Activated naive CD4-positive, alpha-beta T cell treated with anti-CD3 and anti-CD28 coated beads, Interleukin-2, amount 50 U/mL, for 24 hours (primary cell): Measurements from ENCODE around the gene GABRA4.

Experiments used
- H3K27ac Mint-ChIP-seq: one replicate; pipeline ENCODE4 v1.8.0; 2021; ENCODE audit warnings: mild to moderate bottlenecking, mixed read lengths
- H3K27me3 Mint-ChIP-seq: one replicate; pipeline ENCODE4 v1.8.0; 2021; ENCODE audit warnings: mixed read lengths
- H3K36me3 Mint-ChIP-seq: one replicate; pipeline ENCODE4 v1.8.0; 2021; ENCODE audit warnings: mixed read lengths
- H3K4me1 Mint-ChIP-seq: one replicate; pipeline ENCODE4 v1.8.0; 2021; ENCODE audit warnings: mixed read lengths
- H3K4me3 Mint-ChIP-seq: one replicate; pipeline ENCODE4 v1.8.0; 2021; ENCODE audit warnings: mild to moderate bottlenecking, mixed read lengths
- H3K9me3 Mint-ChIP-seq: one replicate; pipeline ENCODE4 v1.8.0; 2021; ENCODE audit warnings: mixed read lengths

GABRA4 gene

GRCh38 chr4:46955601-46956000, 37.8 kb downstream of the GABRA4 start:
- Mint-ChIP-seq H3K4me3 (no peak overlapping the region), H3K4me1 (no peaks in the 10 kb centered on the region), H3K36me3 (no peaks in the 10 kb centered on the region), H3K27ac (no peak overlapping the region), H3K27me3 (peaks cover 4% of the 10 kb centered on the region), H3K9me3 (no peaks in the 10 kb centered on the region)

GRCh38 chr4:46954643-46955042, 38.7 kb downstream of the GABRA4 start:
- Mint-ChIP-seq H3K4me1 (no peaks in the 10 kb centered on the region), H3K27me3 (peaks cover 4% of the 10 kb centered on the region), H3K36me3 (no peaks in the 10 kb centered on the region), H3K9me3 (no peaks in the 10 kb centered on the region), H3K4me3 (no peak overlapping the region), H3K27ac (no peak overlapping the region)

- no peak overlapping the region for H3K4me3 Mint-ChIP-seq
- no peaks in the 10 kb centered on the region for H3K4me1 Mint-ChIP-seq
- H3K36me3 Mint-ChIP-seq, result no peaks in the 10 kb centered on the region
These were observed 39.8 kb downstream of the GABRA4 start for GRCh38 chr4:46953564-46953963.

GRCh38 chr4:46952451-46952850, 40.9 kb downstream of the GABRA4 start:
- H3K27me3 Mint-ChIP-seq, result peaks cover 2% of the 10 kb centered on the region
- no peaks in the 10 kb centered on the region for H3K9me3 Mint-ChIP-seq
- no peaks in the 10 kb centered on the region for H3K36me3 Mint-ChIP-seq
- no peaks in the 10 kb centered on the region for H3K4me1 Mint-ChIP-seq
- no peak overlapping the region for H3K27ac Mint-ChIP-seq
- no peak overlapping the region for H3K4me3 Mint-ChIP-seq

More at GRCh38 chr4:46953564-46953963, 39.8 kb downstream of the GABRA4 start:
- Mint-ChIP-seq H3K27ac (no peak overlapping the region), H3K9me3 (no peaks in the 10 kb centered on the region), H3K27me3 (peaks cover 2% of the 10 kb centered on the region)

- no peaks in the 10 kb centered on the region for H3K36me3 Mint-ChIP-seq
- H3K4me1 Mint-ChIP-seq, result no peaks in the 10 kb centered on the region
- no peak overlapping the region for H3K27ac Mint-ChIP-seq
- H3K27me3 Mint-ChIP-seq, result peaks cover 2% of the 10 kb centered on the region
- no peaks in the 10 kb centered on the region for H3K9me3 Mint-ChIP-seq
- H3K4me3 Mint-ChIP-seq, result no peak overlapping the region
These were observed 42.6 kb downstream of the GABRA4 start for GRCh38 chr4:46950826-46951225.

GRCh38 chr4:46949822-46950221, 43.6 kb downstream of the GABRA4 start:
- no peak overlapping the region for H3K4me3 Mint-ChIP-seq
- no peaks in the 10 kb centered on the region for H3K4me1 Mint-ChIP-seq
- no peak overlapping the region for H3K27ac Mint-ChIP-seq
- H3K9me3 Mint-ChIP-seq, result no peaks in the 10 kb centered on the region
- peaks cover 2% of the 10 kb centered on the region for H3K27me3 Mint-ChIP-seq
- H3K36me3 Mint-ChIP-seq, result no peaks in the 10 kb centered on the region

- Mint-ChIP-seq H3K27ac (no peak overlapping the region), H3K36me3 (no peaks in the 10 kb centered on the region), H3K4me3 (no peak overlapping the region), H3K9me3 (no peaks in the 10 kb centered on the region), H3K27me3 (no peaks in the 10 kb centered on the region), H3K4me1 (no peaks in the 10 kb centered on the region)
These were observed 45.8 kb downstream of the GABRA4 start for GRCh38 chr4:46947541-46947940.

- no peaks in the 10 kb centered on the region for H3K27me3 Mint-ChIP-seq
- H3K27ac Mint-ChIP-seq, result no peak overlapping the region
- H3K36me3 Mint-ChIP-seq, result no peaks in the 10 kb centered on the region
- H3K4me1 Mint-ChIP-seq, result no peaks in the 10 kb centered on the region
- no peaks in the 10 kb centered on the region for H3K9me3 Mint-ChIP-seq
- no peak overlapping the region for H3K4me3 Mint-ChIP-seq
These were observed 46.4 kb downstream of the GABRA4 start for GRCh38 chr4:46946919-46947536.

- Mint-ChIP-seq H3K4me1 (no peaks in the 10 kb centered on the region), H3K36me3 (no peaks in the 10 kb centered on the region), H3K27ac (no peak overlapping the region), H3K27me3 (no peaks in the 10 kb centered on the region), H3K9me3 (no peaks in the 10 kb centered on the region), H3K4me3 (no peak overlapping the region)
These were observed 48.3 kb downstream of the GABRA4 start for GRCh38 chr4:46945062-46945461.

- Mint-ChIP-seq H3K9me3 (no peaks in the 10 kb centered on the region), H3K27ac (no peak overlapping the region), H3K4me3 (no peak overlapping the region)
These were observed 49.0 kb downstream of the GABRA4 start for GRCh38 chr4:46944345-46944744.

GRCh38 chr4:46937493-46937892, 55.9 kb downstream of the GABRA4 start:
- Mint-ChIP-seq H3K27ac (no peak overlapping the region), H3K9me3 (no peaks in the 10 kb centered on the region), H3K27me3 (no peaks in the 10 kb centered on the region), H3K4me3 (no peak overlapping the region), H3K4me1 (no peaks in the 10 kb centered on the region), H3K36me3 (no peaks in the 10 kb centered on the region)

More at GRCh38 chr4:46944345-46944744, 49.0 kb downstream of the GABRA4 start:
- H3K27me3 Mint-ChIP-seq, result no peaks in the 10 kb centered on the region
- H3K4me1 Mint-ChIP-seq, result no peaks in the 10 kb centered on the region
- no peaks in the 10 kb centered on the region for H3K36me3 Mint-ChIP-seq

- Mint-ChIP-seq H3K36me3 (no peaks in the 10 kb centered on the region), H3K4me3 (no peak overlapping the region), H3K27ac (no peak overlapping the region), H3K4me1 (no peaks in the 10 kb centered on the region), H3K27me3 (no peaks in the 10 kb centered on the region), H3K9me3 (no peaks in the 10 kb centered on the region)
These were observed 58.7 kb downstream of the GABRA4 start for GRCh38 chr4:46934726-46935125.

GRCh38 chr4:46933686-46934085, 59.7 kb downstream of the GABRA4 start:
- Mint-ChIP-seq H3K27ac (no peak overlapping the region), H3K27me3 (no peaks in the 10 kb centered on the region), H3K9me3 (no peaks in the 10 kb centered on the region), H3K4me1 (no peaks in the 10 kb centered on the region), H3K4me3 (no peak overlapping the region), H3K36me3 (no peaks in the 10 kb centered on the region)

GRCh38 chr4:46931981-46932380, 61.4 kb downstream of the GABRA4 start:
- H3K4me1 Mint-ChIP-seq, result no peaks in the 10 kb centered on the region
- peaks cover 1% of the 10 kb centered on the region for H3K27me3 Mint-ChIP-seq
- H3K27ac Mint-ChIP-seq, result no peak overlapping the region
- H3K9me3 Mint-ChIP-seq, result no peaks in the 10 kb centered on the region
- no peaks in the 10 kb centered on the region for H3K36me3 Mint-ChIP-seq
- no peak overlapping the region for H3K4me3 Mint-ChIP-seq

GRCh38 chr4:46930891-46931290, 62.5 kb downstream of the GABRA4 start:
- Mint-ChIP-seq H3K4me3 (no peak overlapping the region), H3K4me1 (no peaks in the 10 kb centered on the region), H3K27ac (no peak overlapping the region), H3K9me3 (no peaks in the 10 kb centered on the region), H3K36me3 (no peaks in the 10 kb centered on the region), H3K27me3 (peaks cover 1% of the 10 kb centered on the region)

GRCh38 chr4:46927201-46927600, 66.2 kb downstream of the GABRA4 start:
- Mint-ChIP-seq H3K9me3 (no peaks in the 10 kb centered on the region), H3K4me3 (no peak overlapping the region), H3K27me3 (peaks cover 3% of the 10 kb centered on the region), H3K4me1 (no peaks in the 10 kb centered on the region), H3K36me3 (no peaks in the 10 kb centered on the region), H3K27ac (no peak overlapping the region)
